Measurements from ENCODE around the gene ZNF608.

DNA sequence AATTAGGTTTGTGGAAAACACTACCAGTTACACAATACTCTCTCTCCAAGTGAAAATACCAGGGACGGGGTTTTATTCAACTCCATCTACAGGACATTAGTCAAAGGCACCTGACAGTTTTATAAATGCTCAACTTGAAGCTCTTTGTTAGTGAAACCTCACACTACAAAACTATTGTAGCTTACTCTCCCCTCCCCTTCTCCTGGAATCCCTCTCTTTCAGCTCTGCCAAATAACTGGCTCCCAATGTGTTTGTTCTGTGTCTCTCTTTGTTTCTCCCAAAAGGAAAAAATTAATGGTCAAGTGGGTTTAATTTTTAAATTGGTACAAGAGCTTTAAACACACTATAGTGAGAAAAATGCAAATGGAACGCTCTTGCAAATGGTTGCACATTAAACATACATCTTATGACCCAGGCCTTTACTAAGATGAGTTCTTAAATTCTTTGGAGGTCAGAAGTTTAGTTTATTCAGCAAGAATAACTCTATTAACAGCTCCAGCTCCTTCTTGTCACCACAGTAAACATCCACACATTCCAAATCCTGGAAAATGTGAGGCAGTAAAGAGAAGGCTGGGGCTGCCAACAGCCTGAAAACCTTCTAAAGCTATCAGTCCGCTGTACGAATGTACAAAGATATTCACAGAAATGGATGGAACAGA lies 48.4 kb downstream of the ZNF608 start:
- TF ChIP-seq, protein P1, sequence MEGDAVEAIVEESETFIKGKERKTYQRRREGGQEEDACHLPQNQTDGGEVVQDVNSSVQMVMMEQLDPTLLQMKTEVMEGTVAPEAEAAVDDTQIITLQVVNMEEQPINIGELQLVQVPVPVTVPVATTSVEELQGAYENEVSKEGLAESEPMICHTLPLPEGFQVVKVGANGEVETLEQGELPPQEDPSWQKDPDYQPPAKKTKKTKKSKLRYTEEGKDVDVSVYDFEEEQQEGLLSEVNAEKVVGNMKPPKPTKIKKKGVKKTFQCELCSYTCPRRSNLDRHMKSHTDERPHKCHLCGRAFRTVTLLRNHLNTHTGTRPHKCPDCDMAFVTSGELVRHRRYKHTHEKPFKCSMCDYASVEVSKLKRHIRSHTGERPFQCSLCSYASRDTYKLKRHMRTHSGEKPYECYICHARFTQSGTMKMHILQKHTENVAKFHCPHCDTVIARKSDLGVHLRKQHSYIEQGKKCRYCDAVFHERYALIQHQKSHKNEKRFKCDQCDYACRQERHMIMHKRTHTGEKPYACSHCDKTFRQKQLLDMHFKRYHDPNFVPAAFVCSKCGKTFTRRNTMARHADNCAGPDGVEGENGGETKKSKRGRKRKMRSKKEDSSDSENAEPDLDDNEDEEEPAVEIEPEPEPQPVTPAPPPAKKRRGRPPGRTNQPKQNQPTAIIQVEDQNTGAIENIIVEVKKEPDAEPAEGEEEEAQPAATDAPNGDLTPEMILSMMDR (IDR thresholded peaks at IDR 0.05; ENCODE audit: insufficient read depth, low read length, poor library complexity, severe bottlenecking): no peak
- TF ChIP-seq EZH2phosphoT487 (conservative IDR thresholded peaks at IDR 0.05; ENCODE audit: low read length): no peak

Data from SU-DHL-6 (cell line).